Measurements from ENCODE around the gene TMEM33. TPM values are rescaled to one million over a fixed set of nuclear protein-coding genes. Genes with fewer than 3 reads are reported as not detected.

The TMEM33 gene
- polyA plus RNA-seq, 1 of the 3 experiments (the other 2 are of a cell fraction): 31.2 TPM

GRCh38 chr4:41912546-41912945 is 22.7 kb upstream of the TMEM33 start:
- H3K27me3 ChIP-seq (ENCODE audit: insufficient read depth): no peaks in the 10 kb centered on the region
- H3K27ac ChIP-seq (ENCODE audit: low read depth in 2 of 2, low read length in 1 of 2): no peak overlapping the region
- H3K9ac ChIP-seq: no peak overlapping the region
- no peaks in the 10 kb centered on the region for H3K4me1 ChIP-seq (ENCODE audit: control insufficient read depth in 1 of 2, insufficient read depth in 2 of 2, low read depth in 1 of 2, low read length in 1 of 2)
- H3K36me3 ChIP-seq (replicated peaks in 1 of 2; ENCODE audit: control insufficient read depth in 1 of 2, insufficient read depth in 2 of 2, low read length in 1 of 2): no peaks in the 10 kb centered on the region
- CTCF ChIA-PET: interaction anchor here (1.1 kb wide), 1 partner anchor 27 kb away, joined by 3 read pairs; no protein-coding TSS in a partner anchor
- H3K9me2 ChIP-seq: no peaks in the 10 kb centered on the region
- no peak overlapping the region for H3K4me3 ChIP-seq (ENCODE audit: low read depth in 2 of 2, low read length in 1 of 2)
- H3F3A ChIP-seq (replicated peaks; ENCODE audit: insufficient read depth): no peaks in the 10 kb centered on the region
- no peaks in the 10 kb centered on the region for H3K9me3 ChIP-seq
- TF ChIP-seq RAD21 (IDR thresholded peaks at IDR 0.05; ENCODE audit: low read length) (no peak), TCF12 (IDR thresholded peaks at IDR 0.05) (no peak), GABPA (IDR thresholded peaks at IDR 0.05; ENCODE audit: low read depth) (no peak), GATA2 (CRISPR knock-in tag; IDR thresholded peaks at IDR 0.05) (no peak), POLR2AphosphoS5 (IDR thresholded peaks at IDR 0.05; ENCODE audit: low read depth, low read length) (no peak), FOXJ3 (CRISPR knock-in tag; IDR thresholded peaks at IDR 0.05) (no peak), TEAD4 (IDR thresholded peaks at IDR 0.05; ENCODE audit: borderline replicate concordance, insufficient read depth) (no peak), USF2 (IDR thresholded peaks at IDR 0.05; ENCODE audit: borderline replicate concordance, low read depth, low read length) (no peak), RXRA (IDR thresholded peaks at IDR 0.05; ENCODE audit: borderline replicate concordance, low read depth) (no peak), JUND (IDR thresholded peaks at IDR 0.05) (no peak), FOXM1 (IDR thresholded peaks at IDR 0.05; ENCODE audit: low read depth) (no peak), RCOR1 (IDR thresholded peaks at IDR 0.05; ENCODE audit: low read length) (no peak), CHD2 (IDR thresholded peaks at IDR 0.05; ENCODE audit: low read length, partially characterized antibody) (no peak), SIN3A (IDR thresholded peaks at IDR 0.05; ENCODE audit: borderline replicate concordance, low read depth, low read length) (no peak)
- DNase-seq: no peak
- POLR2A ChIA-PET: no interaction called here
- no peak overlapping the region for H2AFZ ChIP-seq (ENCODE audit: low read depth)
- H3K79me2 ChIP-seq (ENCODE audit: insufficient read depth): no peaks in the 10 kb centered on the region
- WGBS (ENCODE audit: low lambda C conversion rate): 81% methylated on average over 5 of the region's 5 CpGs
- H3K4me2 ChIP-seq: no peak overlapping the region
- H4K20me1 ChIP-seq (ENCODE audit: insufficient read depth): no peaks in the 10 kb centered on the region

GRCh38 chr4:41913509-41913908 is 21.7 kb upstream of the TMEM33 start:
- H3K79me2 ChIP-seq (ENCODE audit: insufficient read depth): no peaks in the 10 kb centered on the region
- no peaks in the 10 kb centered on the region for H3K36me3 ChIP-seq (replicated peaks in 1 of 2; ENCODE audit: control insufficient read depth in 1 of 2, insufficient read depth in 2 of 2, low read length in 1 of 2)
- H3K27me3 ChIP-seq (ENCODE audit: insufficient read depth): no peaks in the 10 kb centered on the region
- no peak overlapping the region for H3K4me2 ChIP-seq
- H3K9me2 ChIP-seq: no peaks in the 10 kb centered on the region
- H3K4me3 ChIP-seq (ENCODE audit: low read depth in 2 of 2, low read length in 1 of 2): no peak overlapping the region
- no peak for TF ChIP-seq NFIC (IDR thresholded peaks at IDR 0.05; ENCODE audit: borderline replicate concordance)
- ChIA-PET POLR2A (no interaction called here), CTCF (interaction anchor here (1.1 kb wide), 1 partner anchor 28 kb away, joined by 3 read pairs; no protein-coding TSS in a partner anchor)
- no peak for DNase-seq
- H4K20me1 ChIP-seq (ENCODE audit: insufficient read depth): no peaks in the 10 kb centered on the region
- no peak overlapping the region for H3K9ac ChIP-seq
- no peaks in the 10 kb centered on the region for H3F3A ChIP-seq (replicated peaks; ENCODE audit: insufficient read depth)
- H2AFZ ChIP-seq (ENCODE audit: low read depth): no peak overlapping the region
- H3K4me1 ChIP-seq (ENCODE audit: control insufficient read depth in 1 of 2, insufficient read depth in 2 of 2, low read depth in 1 of 2, low read length in 1 of 2): no peaks in the 10 kb centered on the region
- H3K27ac ChIP-seq (ENCODE audit: low read depth in 2 of 2, low read length in 1 of 2): no peak overlapping the region
- H3K9me3 ChIP-seq: no peaks in the 10 kb centered on the region
